H1 (cell line): Measurements from ENCODE around the gene LAMB1. TPM values are rescaled to one million over a fixed set of nuclear protein-coding genes. Genes with fewer than 3 reads are reported as not detected.

Source experiments
- CTCF ChIA-PET: fragments of 300-600 bp; sonication (Branson Sonifier 250); formaldehyde crosslinking; loops from one replicate; lab custom pipeline; 2021; ENCODE audit not compliant: partially characterized antibody; lab: Charles Lee
- POLR2A ChIA-PET: fragments of 300-600 bp; sonication (Branson Sonifier 250); formaldehyde crosslinking; loops from one replicate; lab custom pipeline; 2021; ENCODE audit warnings: inconsistent platforms; ENCODE audit not compliant: partially characterized antibody; lab: Charles Lee
- DNase-seq, 2 experiments: peaks; one replicate each; pipeline versions ENCODE4 v3.0.0 to v3.0.0-alpha.2; 2010 to 2022; ENCODE audit warnings: low spot score in 2 of 2, low read depth in 1 of 2, mixed read lengths in 1 of 2
- FAIRE-seq: peaks from 2 replicates; lab custom pipeline; 2011; peaks lifted over from hg19 to GRCh38; lab: Jason Lieb, UNC
- H2AFZ ChIP-seq: 2 replicates; pipeline ENCODE4 v1.8.1; 2012; ENCODE audit warnings: low read length, inconsistent platforms
- H2AK5ac ChIP-seq: 2 replicates; pipeline ENCODE4 v1.6.1; 2013; ENCODE audit warnings: low read depth, low read length
- H2BK120ac ChIP-seq: replicated peaks from 2 replicates; pipeline ENCODE3; 2013; ENCODE audit warnings: low read depth, low read length, inconsistent platforms
- H2BK12ac ChIP-seq: 2 replicates; pipeline ENCODE4 v1.6.1; 2013; ENCODE audit warnings: low read depth, low read length
- H2BK15ac ChIP-seq: 2 replicates; pipeline ENCODE4 v1.6.1; 2013; ENCODE audit warnings: low read length
- H2BK20ac ChIP-seq: 2 replicates; pipeline ENCODE4 v1.6.1; 2013; ENCODE audit warnings: low read length
- H2BK5ac ChIP-seq: 2 replicates; pipeline ENCODE4 v1.6.1; 2013; ENCODE audit warnings: low read depth, low read length
- H3K14ac ChIP-seq: 2 replicates; pipeline ENCODE4 v1.6.1; 2013; ENCODE audit warnings: inconsistent platforms; ENCODE audit not compliant: insufficient read length
- H3K18ac ChIP-seq: 2 replicates; pipeline ENCODE4 v1.6.1; 2013; ENCODE audit warnings: low read length; ENCODE audit errors: extremely low read depth
- H3K23ac ChIP-seq: 2 replicates; pipeline ENCODE4 v1.6.1; 2013; ENCODE audit warnings: inconsistent platforms; ENCODE audit not compliant: insufficient read length
- H3K23me2 ChIP-seq: 2 replicates; pipeline ENCODE4 v1.6.1; 2013; ENCODE audit warnings: low read depth, low read length
- H3K27ac ChIP-seq: 2 replicates; pipeline ENCODE4 v1.6.1; 2011; ENCODE audit warnings: low read depth, low read length, inconsistent platforms
- H3K27me3 ChIP-seq, 4 experiments: replicated peaks in 1 of 4; 1 replicate in 1 of 4; 2 replicates in 3 of 4; pipeline versions ENCODE4 v1.6.1 to v1.8.1; 2011 to 2013; ENCODE audit warnings: low read length in 3 of 4, mild to moderate bottlenecking in 3 of 4, inconsistent platforms in 2 of 4, mixed read lengths in 2 of 4, moderate library complexity in 1 of 4; ENCODE audit not compliant: control insufficient read depth in 3 of 4, insufficient read depth in 3 of 4; ENCODE audit errors: extremely low read depth in 1 of 4
- H3K36me3 ChIP-seq, 4 experiments: 2 replicates each; pipeline versions ENCODE4 v1.6.1 to v1.8.1; 2011 to 2013; ENCODE audit warnings: mild to moderate bottlenecking in 4 of 4, low read length in 3 of 4, moderate library complexity in 2 of 4, control low read depth in 1 of 4, inconsistent platforms in 1 of 4; ENCODE audit not compliant: insufficient read depth in 4 of 4, control insufficient read depth in 2 of 4
- H3K4ac ChIP-seq: replicated peaks from 2 replicates; pipeline ENCODE3; 2013; ENCODE audit warnings: low read length, low read depth, mixed read lengths, inconsistent platforms; ENCODE audit not compliant: insufficient read length
- H3K4me1 ChIP-seq, 4 experiments: replicated peaks in 1 of 4; 1 replicate in 1 of 4; 2 replicates in 3 of 4; pipeline versions ENCODE4 v1.6.1 to v1.8.1; 2011 to 2013; ENCODE audit warnings: low read length in 3 of 4, inconsistent platforms in 2 of 4, mixed read lengths in 1 of 4; ENCODE audit not compliant: insufficient read depth in 4 of 4, control insufficient read depth in 3 of 4
- H3K4me2 ChIP-seq, 2 experiments: 2 replicates each; pipeline versions ENCODE4 v1.6.1 to v1.8.1; 2011 to 2013; ENCODE audit warnings: low read depth in 2 of 2, low read length in 2 of 2, control low read depth in 1 of 2, inconsistent platforms in 1 of 2, mild to moderate bottlenecking in 1 of 2; ENCODE audit not compliant: insufficient read depth in 1 of 2
- H3K4me3 ChIP-seq, 4 experiments: fragments of 200-600, 300-600 bp in 1 of 4; sonication (generic), shearing (Covaris generic), sonication (Bioruptor Twin) in 1 of 4; 2 replicates each; pipeline versions ENCODE4 v1.5.1 to v1.8.1; 2011 to 2016; ENCODE audit warnings: low read length in 4 of 4, low read depth in 3 of 4, control low read depth in 2 of 4, inconsistent platforms in 2 of 4, mild to moderate bottlenecking in 2 of 4, mixed read lengths in 1 of 4, moderate library complexity in 1 of 4; ENCODE audit not compliant: insufficient read depth in 2 of 4; ENCODE audit errors: extremely low read depth in 1 of 4
- H3K56ac ChIP-seq: replicated peaks from 2 replicates; pipeline ENCODE3; 2013; ENCODE audit warnings: low read depth, mild to moderate bottlenecking, mixed read lengths, low read length, inconsistent platforms; ENCODE audit not compliant: insufficient read length
- H3K79me1 ChIP-seq: 2 replicates; pipeline ENCODE4 v1.6.1; 2013; ENCODE audit warnings: low read depth, low read length, control low read depth
- H3K79me2 ChIP-seq, 2 experiments: 2 replicates each; pipeline versions ENCODE4 v1.6.1 to v1.8.1; 2012 to 2013; ENCODE audit warnings: low read length in 2 of 2, mild to moderate bottlenecking in 2 of 2, inconsistent platforms in 1 of 2; ENCODE audit not compliant: insufficient read depth in 2 of 2, control insufficient read depth in 1 of 2
- H3K9ac ChIP-seq, 4 experiments: replicated peaks in 1 of 4; 1 replicate in 1 of 4; 2 replicates in 3 of 4; pipeline versions ENCODE4 v1.6.1 to v1.8.1; 2011 to 2013; ENCODE audit warnings: low read depth in 3 of 4, low read length in 3 of 4, control low read depth in 2 of 4, mild to moderate bottlenecking in 2 of 4, moderate library complexity in 2 of 4, inconsistent platforms in 1 of 4; ENCODE audit errors: extremely low read depth in 1 of 4
- H3K9me3 ChIP-seq, 2 experiments: 2 replicates each; pipeline versions ENCODE4 v1.6.1 to v1.8.1; 2012 to 2013; ENCODE audit warnings: mild to moderate bottlenecking in 2 of 2, moderate library complexity in 2 of 2, control low read depth in 1 of 2, inconsistent platforms in 1 of 2, low read depth in 1 of 2, low read length in 1 of 2, mixed read lengths in 1 of 2; ENCODE audit not compliant: insufficient read depth in 2 of 2
- H4K20me1 ChIP-seq, 2 experiments: replicated peaks in 1 of 2; 2 replicates each; pipeline versions ENCODE3 to v1.8.1; 2011 to 2013; ENCODE audit warnings: inconsistent platforms in 2 of 2, low read length in 2 of 2, mild to moderate bottlenecking in 1 of 2; ENCODE audit not compliant: insufficient read depth in 2 of 2, control insufficient read depth in 1 of 2
- H4K5ac ChIP-seq: 2 replicates; pipeline ENCODE4 v1.6.1; 2013; ENCODE audit warnings: low read length, low read depth, mixed read lengths, inconsistent platforms; ENCODE audit not compliant: insufficient read length
- H4K8ac ChIP-seq: 2 replicates; pipeline ENCODE4 v1.8.0; 2013; ENCODE audit warnings: mild to moderate bottlenecking, moderate library complexity, low read length, inconsistent platforms; ENCODE audit not compliant: insufficient read depth; ENCODE audit errors: extremely low read depth
- H4K91ac ChIP-seq: replicated peaks from 2 replicates; pipeline ENCODE3; 2013; ENCODE audit warnings: low read length, mixed read lengths, inconsistent platforms; ENCODE audit not compliant: insufficient read length
- BRCA1 ChIP-seq: IDR thresholded peaks from 2 replicates; pipeline ENCODE4 v1.6.1; 2012; ENCODE audit warnings: low read depth, low read length, improper control_type of control experiment
- CHD1 ChIP-seq: IDR thresholded peaks from 2 replicates; pipeline ENCODE4 v1.6.1; 2012; ENCODE audit warnings: low read depth, low read length, improper control_type of control experiment
- CTCF ChIP-seq, 3 experiments: IDR thresholded peaks; 1 replicate in 2 of 3; 2 replicates in 1 of 3; pipeline versions ENCODE4 v1.5.1 to v1.6.1; 2011; ENCODE audit warnings: low read length in 3 of 3, mild to moderate bottlenecking in 3 of 3, inconsistent platforms in 2 of 3, low read depth in 1 of 3, moderate library complexity in 1 of 3; ENCODE audit not compliant: insufficient read depth in 1 of 3; ENCODE audit errors: control extremely low read depth in 1 of 3
- MAFK ChIP-seq: IDR thresholded peaks from 2 replicates; pipeline ENCODE4 v1.6.1; 2012; ENCODE audit warnings: low read depth, mild to moderate bottlenecking, improper control_type of control experiment, low read length
- RNF2 ChIP-seq: fragments of 200-900, 300-1000 bp; sonication (generic); IDR thresholded peaks from 2 replicates; pipeline ENCODE4 v1.7.1; 2016; ENCODE audit warnings: borderline replicate concordance, low read depth, mild to moderate bottlenecking, antibody characterized with exemption, low read length; ENCODE audit not compliant: poor library complexity, severe bottlenecking; ENCODE audit errors: missing control alignments
- SAP30 ChIP-seq: fragments of 300-600 bp; sonication (generic); IDR thresholded peaks from 2 replicates; pipeline ENCODE4 v1.7.1; 2012; ENCODE audit warnings: low read length, moderate library complexity, mild to moderate bottlenecking, inconsistent platforms; ENCODE audit not compliant: insufficient read depth, insufficient replicate concordance
- SIX5 ChIP-seq: IDR thresholded peaks from 2 replicates; pipeline ENCODE4 v1.6.1; 2011; ENCODE audit warnings: mild to moderate bottlenecking, low read depth, low read length
- TAF1 ChIP-seq: IDR thresholded peaks from 2 replicates; pipeline ENCODE4 v1.6.1; 2011; ENCODE audit warnings: mild to moderate bottlenecking, low read depth, low read length
- WGBS, 2 experiments: shearing (Covaris generic) in 1 of 2; methylation state at CpG; one replicate each; pipeline versions ENCODE4 v1.1.6 to v1.1.7; 2013 to 2015; ENCODE audit warnings: low lambda C conversion rate in 2 of 2, mixed read lengths in 2 of 2, inconsistent platforms in 1 of 2, low coverage in 1 of 2, missing lambda C conversion rate in 1 of 2; ENCODE audit not compliant: insufficient replicate concordance in 2 of 2, insufficient coverage in 1 of 2, insufficient read length in 1 of 2; ENCODE audit errors: extremely low coverage in 1 of 2, missing lambda C conversion rate in 1 of 2; 5-methylcytosine and 5-hydroxymethylcytosine counted together
- polyA plus RNA-seq, 7 experiments: library from polyadenylated mRNA; depleted of rRNA in 3 of 7; stranded (reverse) in 5 of 7; unstranded in 2 of 7; fragments of >200 nt in 5 of 7; fragments of 200-250 nt in 2 of 7; gene quantifications; 1 replicate in 5 of 7; 2 replicates in 1 of 7; 4 replicates in 1 of 7; pipeline versions ENCODE4 v1.2.1 to v1.2.3, GENCODE V29; 2011 to 2013; ENCODE audit warnings: missing spikeins in 2 of 7, mixed read lengths in 2 of 7
- total RNA-seq: library from RNA; stranded (reverse); fragmentation: NEBNext Ultra II Directional; extraction: Animal tissue kit (Norgen Biotek cat#: 25700); gene quantifications from 2 replicates; pipeline ENCODE4 v1.2.1, GENCODE V29; 2021
- TF ChIP-seq, protein P1 (sequence below): IDR thresholded peaks from 2 replicates; pipeline ENCODE4 v1.6.1; 2011; ENCODE audit warnings: low read length, improper control_type of control experiment

LAMB1 gene
- total and polyA plus RNA-seq, 2 of the 8 experiments (the other 6 are each of a cell fraction or from before 2014, with no cell fraction given): 31.9 to 38.5 TPM

DNA sequence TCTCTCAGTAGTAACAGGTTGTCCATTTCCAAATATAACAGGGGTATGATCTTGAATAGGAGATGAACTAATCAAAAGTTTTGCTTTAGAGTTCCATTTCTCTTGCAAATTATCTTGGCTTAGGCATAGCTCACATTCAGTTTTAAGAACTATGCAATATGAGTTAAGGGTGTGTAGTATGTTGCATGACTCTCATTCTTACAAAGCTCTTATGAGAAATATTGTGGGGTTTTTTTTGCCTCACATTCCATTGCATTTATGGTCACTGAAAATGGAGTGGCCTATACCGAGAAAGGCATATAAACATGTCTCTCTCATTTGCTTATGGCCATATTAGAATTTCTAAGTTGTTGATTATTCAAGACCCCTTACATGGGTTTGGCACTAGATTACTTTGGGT, 48.5 kb upstream of the LAMB1 start:
- no peak overlapping the region for H2BK20ac ChIP-seq
- no peaks in the 10 kb centered on the region for H3K27me3 ChIP-seq
- POLR2A ChIA-PET: no interaction called here
- no peaks in the 10 kb centered on the region for H4K20me1 ChIP-seq
- H3K23me2 ChIP-seq: no peaks in the 10 kb centered on the region
- H2BK12ac ChIP-seq: no peak overlapping the region
- no peaks in the 10 kb centered on the region for H3K9me3 ChIP-seq
- H4K91ac ChIP-seq: no peak overlapping the region
- 91% methylated on average over 1 of the region's 1 CpG; no CpG with 5 or more reads in 1 of the 2 experiments for WGBS, 2 experiments
- H3K4ac ChIP-seq: no peak overlapping the region
- H2BK5ac ChIP-seq: no peak overlapping the region
- H3K4me3 ChIP-seq: no peak overlapping the region
- no peak overlapping the region for H2AK5ac ChIP-seq
- H2BK15ac ChIP-seq: no peak overlapping the region
- no peak overlapping the region for H3K27ac ChIP-seq
- H3K79me1 ChIP-seq: no peaks in the 10 kb centered on the region
- CTCF ChIA-PET: interaction anchor here (1.2 kb wide), 1 partner anchor 18 kb away, joined by 3 read pairs; no protein-coding TSS in a partner anchor
- H3K4me1 ChIP-seq: no peaks in the 10 kb centered on the region; a peak in 1 of 7 replicates
- H4K8ac ChIP-seq: no peak overlapping the region
- no peaks in the 10 kb centered on the region for H3K79me2 ChIP-seq
- FAIRE-seq (no peak), DNase-seq (no peak)
- no peak overlapping the region for H2AFZ ChIP-seq
- no peak overlapping the region for H3K4me2 ChIP-seq
- H3K18ac ChIP-seq: no peak overlapping the region
- no peak overlapping the region for H3K9ac ChIP-seq
- H3K14ac ChIP-seq: no peak overlapping the region
- H2BK120ac ChIP-seq: no peak overlapping the region
- no peak overlapping the region for H3K56ac ChIP-seq
- no peaks in the 10 kb centered on the region for H3K36me3 ChIP-seq
- no peak overlapping the region for H4K5ac ChIP-seq
- no peak overlapping the region for H3K23ac ChIP-seq
- TF ChIP-seq SAP30: no peak
- no peak for TF ChIP-seq CHD1
- no peak for TF ChIP-seq RNF2
- no peak for TF ChIP-seq TAF1
- no peak for TF ChIP-seq CTCF (IDR thresholded peaks at IDR 0.05; ENCODE audit: control extremely low read depth in 1 of 3, insufficient read depth in 1 of 3, low read depth in 1 of 3, low read length in 3 of 3)
- no peak for TF ChIP-seq BRCA1
- TF ChIP-seq, protein P1, sequence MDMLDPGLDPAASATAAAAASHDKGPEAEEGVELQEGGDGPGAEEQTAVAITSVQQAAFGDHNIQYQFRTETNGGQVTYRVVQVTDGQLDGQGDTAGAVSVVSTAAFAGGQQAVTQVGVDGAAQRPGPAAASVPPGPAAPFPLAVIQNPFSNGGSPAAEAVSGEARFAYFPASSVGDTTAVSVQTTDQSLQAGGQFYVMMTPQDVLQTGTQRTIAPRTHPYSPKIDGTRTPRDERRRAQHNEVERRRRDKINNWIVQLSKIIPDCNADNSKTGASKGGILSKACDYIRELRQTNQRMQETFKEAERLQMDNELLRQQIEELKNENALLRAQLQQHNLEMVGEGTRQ: no peak
- TF ChIP-seq SIX5: no peak
- no peak for TF ChIP-seq MAFK
